ENCODE results near the gene CACNA1E.
"Not testable (repeated sequence)": the region's sequence is repeated elsewhere in the genome, so short reads cannot be mapped to it uniquely, and the experiment has no call there.

CACNA1E gene

GRCh38 chr1:181517181-181517875, 34.0 kb downstream of the CACNA1E start:
- DNase-seq (ENCODE audit: low read depth) = no peak

GRCh38 chr1:181518152-181518551, 34.8 kb downstream of the CACNA1E start:
- DNase-seq (ENCODE audit: low read depth) = no peak

- DNase-seq (ENCODE audit: low read depth) = no peak
These were observed 39.5 kb downstream of the CACNA1E start for GRCh38 chr1:181522864-181523263.

- DNase-seq (ENCODE audit: low read depth) = no peak
These were observed 41.9 kb downstream of the CACNA1E start for GRCh38 chr1:181525104-181525721.

GRCh38 chr1:181528241-181528640, 44.9 kb downstream of the CACNA1E start:
- DNase-seq (ENCODE audit: low read depth) = not testable (repeated sequence)

GRCh38 chr1:181531441-181531840, 48.1 kb downstream of the CACNA1E start:
- DNase-seq (ENCODE audit: low read depth) = no peak

- DNase-seq (ENCODE audit: low read depth) = no peak
These were observed 48.8 kb downstream of the CACNA1E start for GRCh38 chr1:181531951-181532600.

- no peak for DNase-seq (ENCODE audit: low read depth)
These were observed 55.5 kb downstream of the CACNA1E start for GRCh38 chr1:181538836-181539235.

- no peak for DNase-seq (ENCODE audit: low read depth)
These were observed 58.1 kb downstream of the CACNA1E start for GRCh38 chr1:181541458-181541857.

GRCh38 chr1:181541947-181542346, 58.6 kb downstream of the CACNA1E start:
- no peak for DNase-seq (ENCODE audit: low read depth)

GRCh38 chr1:181542406-181542805, 59.1 kb downstream of the CACNA1E start:
- DNase-seq (ENCODE audit: low read depth) = not testable (repeated sequence)

GRCh38 chr1:181545395-181545794, 62.1 kb downstream of the CACNA1E start:
- no peak for DNase-seq (ENCODE audit: low read depth)

- no peak for DNase-seq (ENCODE audit: low read depth)
These were observed 65.2 kb downstream of the CACNA1E start for GRCh38 chr1:181548497-181548896.

- no peak for DNase-seq (ENCODE audit: low read depth)
These were observed 67.9 kb downstream of the CACNA1E start for GRCh38 chr1:181551249-181551648.

GRCh38 chr1:181551754-181552153, 68.4 kb downstream of the CACNA1E start:
- no peak for DNase-seq (ENCODE audit: low read depth)

- no peak for DNase-seq (ENCODE audit: low read depth)
These were observed 71.1 kb downstream of the CACNA1E start for GRCh38 chr1:181554465-181554864.

- no peak for DNase-seq (ENCODE audit: low read depth)
These were observed 73.3 kb downstream of the CACNA1E start for GRCh38 chr1:181556631-181557030.

- DNase-seq (ENCODE audit: low read depth) = no peak
These were observed 74.0 kb downstream of the CACNA1E start for GRCh38 chr1:181557313-181557712.

- DNase-seq (ENCODE audit: low read depth) = no peak
These were observed 75.1 kb downstream of the CACNA1E start for GRCh38 chr1:181558416-181558815.

GRCh38 chr1:181559142-181559541, 75.8 kb downstream of the CACNA1E start:
- DNase-seq (ENCODE audit: low read depth) = no peak

GRCh38 chr1:181562395-181562794, 79.1 kb downstream of the CACNA1E start:
- DNase-seq (ENCODE audit: low read depth) = no peak

GRCh38 chr1:181568736-181569135, 85.4 kb downstream of the CACNA1E start:
- no peak for DNase-seq (ENCODE audit: low read depth)

GRCh38 chr1:181577475-181577874, 94.2 kb downstream of the CACNA1E start:
- DNase-seq (ENCODE audit: low read depth) = no peak

Data from HS-5 (cell line).